HepG2 (cell line): Measurements from ENCODE around the gene KRT6C. TPM values are rescaled to one million over a fixed set of nuclear protein-coding genes. Genes with fewer than 3 reads are reported as not detected.

Experiments used
- ATAC-seq: fragments of 200-7000 bp; cut with Tn5 transposase; 3 replicates; pipeline ENCODE4 v1.9.1; 2020; ENCODE audit warnings: mild to moderate bottlenecking, moderate library complexity
- BruUV-seq: library from RNA; stranded (reverse); fragments of 400-500 nt; replicated peaks from 2 replicates; lab custom pipeline; 2021; lab: Mats Ljungman, UMichigan
- CTCF ChIA-PET: fragments of 300-600 bp; formaldehyde crosslinking; extraction: SDS; loops from one replicate; lab custom pipeline; 2021; ENCODE audit warnings: low total read pairs, inconsistent platforms, low intra/inter-chr PET ratio; lab: Yijun Ruan, JAX
- POLR2A ChIA-PET: fragments of 350-600 bp; sonication (Branson Sonifier 250); formaldehyde crosslinking; loops from one replicate; lab custom pipeline; 2020; ENCODE audit warnings: antibody characterized with exemption, inconsistent platforms; lab: Yijun Ruan, JAX
- DNase-seq: peaks from one replicate; pipeline ENCODE4 v3.0.0-alpha.2; 2015; ENCODE audit warnings: low spot score
- FAIRE-seq: peaks from 3 replicates; lab custom pipeline; 2011; peaks lifted over from hg19 to GRCh38; lab: Jason Lieb, UNC
- H2AFZ ChIP-seq: one replicate; pipeline ENCODE4 v1.6.1; 2011; ENCODE audit warnings: low read length, inconsistent platforms
- H3K27ac ChIP-seq: fragments of 300-600 bp; 3 replicates; pipeline ENCODE4 v1.8.0; 2011; ENCODE audit warnings: mixed run types, mild to moderate bottlenecking, mixed read lengths, low read length, inconsistent platforms; ENCODE audit not compliant: insufficient read depth; ENCODE audit errors: extremely low read length
- H3K27me3 ChIP-seq, 2 experiments: fragments of 200-600 bp in 1 of 2; 2 replicates in 1 of 2; 3 replicates in 1 of 2; pipeline versions ENCODE4 v1.6.0 to v1.8.0; 2011; ENCODE audit warnings: low read length in 2 of 2, mild to moderate bottlenecking in 2 of 2, moderate library complexity in 2 of 2, inconsistent platforms in 1 of 2; ENCODE audit not compliant: insufficient read depth in 2 of 2, control insufficient read depth in 1 of 2
- H3K36me3 ChIP-seq, 2 experiments: fragments of 200-600 bp in 1 of 2; replicated peaks in 1 of 2; 2 replicates in 1 of 2; 3 replicates in 1 of 2; pipeline versions ENCODE4 v1.5.1 to v1.8.0; 2011; ENCODE audit warnings: low read length in 2 of 2, inconsistent platforms in 1 of 2; ENCODE audit not compliant: insufficient read depth in 2 of 2, control insufficient read depth in 1 of 2
- H3K4me1 ChIP-seq: 2 replicates; pipeline ENCODE4 v1.5.1; 2012; ENCODE audit warnings: low read length, inconsistent platforms; ENCODE audit not compliant: insufficient read depth
- H3K4me2 ChIP-seq: 2 replicates; pipeline ENCODE4 v1.6.0; 2011; ENCODE audit warnings: low read depth, low read length, inconsistent platforms
- H3K4me3 ChIP-seq, 3 experiments: fragments of 200-600 bp in 1 of 3; sonication (generic), shearing (Covaris generic) in 1 of 3; replicated peaks in 1 of 3; 2 replicates each; pipeline ENCODE4 v1.5.1; 2011 to 2016; ENCODE audit warnings: low read length in 3 of 3, inconsistent platforms in 2 of 3, low read depth in 2 of 3, mild to moderate bottlenecking in 2 of 3, control low read depth in 1 of 3, mixed read lengths in 1 of 3; ENCODE audit not compliant: insufficient read depth in 1 of 3
- H3K79me2 ChIP-seq: one replicate; pipeline ENCODE4 v1.6.1; 2011; ENCODE audit warnings: low read length, inconsistent platforms; ENCODE audit not compliant: insufficient read depth
- H3K9ac ChIP-seq: 2 replicates; pipeline ENCODE4 v1.6.0; 2011; ENCODE audit warnings: mild to moderate bottlenecking, low read depth, low read length, inconsistent platforms; ENCODE audit not compliant: insufficient read depth
- H3K9me3 ChIP-seq: 2 replicates; pipeline ENCODE4 v1.5.1; 2012; ENCODE audit warnings: mild to moderate bottlenecking, low read length
- H4K20me1 ChIP-seq: 2 replicates; pipeline ENCODE4 v1.6.0; 2011; ENCODE audit warnings: inconsistent platforms, mild to moderate bottlenecking, low read length, moderate library complexity; ENCODE audit not compliant: insufficient read depth
- HES4 ChIP-seq: sonication (generic); formaldehyde crosslinking; IDR thresholded peaks from 2 replicates; pipeline ENCODE4 v1.9.0; 2021; ENCODE audit warnings: mild to moderate bottlenecking, missing genetic modification reagents, borderline replicate concordance
- HNRNPLL ChIP-seq: fragments of 200-400 bp; formaldehyde crosslinking; IDR thresholded peaks from 2 replicates; pipeline ENCODE4 v1.6.1; 2017; ENCODE audit warnings: mild to moderate bottlenecking, low read depth, low read length; ENCODE audit not compliant: poor library complexity, severe bottlenecking
- NFE2L2 ChIP-seq: fragments of 150-350 bp; IDR thresholded peaks from 2 replicates; pipeline ENCODE4 v1.6.1; 2014; ENCODE audit warnings: low read length
- RFXAP ChIP-seq: sonication (generic); formaldehyde crosslinking; IDR thresholded peaks from 2 replicates; pipeline ENCODE4 v1.4.0; 2020; ENCODE audit warnings: missing genetic modification reagents, borderline replicate concordance
- SMAD3 ChIP-seq: sonication (generic); formaldehyde crosslinking; IDR thresholded peaks from 2 replicates; pipeline ENCODE4 v1.4.0; 2020; ENCODE audit warnings: missing genetic modification reagents
- SRY ChIP-seq: sonication (generic); formaldehyde crosslinking; IDR thresholded peaks from 2 replicates; pipeline ENCODE4 v1.8.0; 2022; ENCODE audit warnings: mild to moderate bottlenecking, missing genetic modification reagents
- ZFP90 ChIP-seq: sonication (generic); formaldehyde crosslinking; IDR thresholded peaks from 2 replicates; pipeline ENCODE4 v1.8.0; 2022; ENCODE audit warnings: missing genetic modification reagents, mild to moderate bottlenecking, inconsistent platforms, borderline replicate concordance
- ZNF17 ChIP-seq: sonication (generic); formaldehyde crosslinking; IDR thresholded peaks from 2 replicates; pipeline ENCODE4 v1.5.0; 2020; ENCODE audit warnings: mild to moderate bottlenecking, missing genetic modification reagents
- ZNF207 ChIP-seq: fragments of 450-650 bp; IDR thresholded peaks from 2 replicates; pipeline ENCODE4 v1.6.1; 2016; ENCODE audit warnings: antibody characterized with exemption, borderline replicate concordance
- WGBS: methylation state at CpG from one replicate; pipeline ENCODE4 v1.1.6; 2017; ENCODE audit warnings: low lambda C conversion rate; 5-methylcytosine and 5-hydroxymethylcytosine counted together
- in situ Hi-C: cut with HindIII; loops from 2 replicates; pipeline ENCODE4 v1.10.0; 2017; ENCODE audit warnings: low pct_unique_long_range_greater_than_20kb; ENCODE audit not compliant: extremely low pct_ligation_motif_present
- intact Hi-C: fragments of 100-400 bp; cut with micrococcal nuclease; formaldehyde crosslinking; loops from one replicate; pipeline ENCODE4 v1.10.0; 2022; ENCODE audit not compliant: unreplicated experiment
- polyA plus RNA-seq, 8 experiments: library from polyadenylated mRNA; depleted of rRNA in 3 of 8; stranded (reverse) in 7 of 8; unstranded in 1 of 8; fragments of >200 nt; fragmentation: Illumina TruSeq in 4 of 8; extraction: Trizol in 4 of 8; gene quantifications; 2 replicates each; pipeline versions ENCODE4 v1.2.1 to v1.2.3, GENCODE V29; 2011 to 2016; ENCODE audit warnings: low read depth in 4 of 8, missing spikeins in 1 of 8, mixed read lengths in 1 of 8; ENCODE audit not compliant: insufficient read depth in 1 of 8
- total RNA-seq, 5 experiments: library from RNA; depleted of rRNA; stranded (reverse); fragments of >200 nt; fragmentation: Illumina TruSeq; extraction: Trizol; gene quantifications; 2 replicates each; pipeline ENCODE4 v1.2.3, GENCODE V29; 2016; ENCODE audit warnings: low read depth in 1 of 5
- TF ChIP-seq, protein P1 (sequence below): sonication (generic); formaldehyde crosslinking; IDR thresholded peaks from one replicate; pipeline ENCODE4 v1.5.1; 2020; ENCODE audit warnings: mild to moderate bottlenecking, missing genetic modification reagents; ENCODE audit errors: not compliant biosample characterization
- TF ChIP-seq, protein P2 (sequence below): IDR thresholded peaks from 2 replicates; pipeline ENCODE4 v1.6.1; 2012; ENCODE audit warnings: low read depth, low read length, improper control_type of control experiment

KRT6C gene
- total and polyA plus RNA-seq, 2 of the 13 experiments (the other 11 are each of a cell fraction or from before 2014, with no cell fraction given): 0.03 TPM; not detected in 1

DNA sequence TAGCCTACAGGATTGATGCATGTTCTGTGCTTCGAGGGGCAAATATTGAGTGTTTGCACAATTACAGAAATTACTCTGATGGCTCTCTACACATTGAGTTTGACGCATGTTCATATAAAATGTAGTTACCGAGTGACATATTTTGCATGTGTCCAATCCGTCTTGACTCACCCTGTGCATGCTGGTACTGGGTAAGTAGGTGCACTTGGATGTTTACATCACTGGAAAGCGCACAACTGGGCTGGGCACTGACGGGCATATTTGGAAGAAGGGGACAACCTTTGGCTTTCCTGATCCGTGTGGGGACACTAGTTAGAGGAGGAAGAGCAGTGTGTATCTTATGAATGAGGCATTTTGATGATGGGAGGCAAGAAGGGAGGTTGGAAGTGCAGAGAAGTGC lies 24.4 kb upstream of the KRT6C start (continued):
- TF ChIP-seq, protein P1, sequence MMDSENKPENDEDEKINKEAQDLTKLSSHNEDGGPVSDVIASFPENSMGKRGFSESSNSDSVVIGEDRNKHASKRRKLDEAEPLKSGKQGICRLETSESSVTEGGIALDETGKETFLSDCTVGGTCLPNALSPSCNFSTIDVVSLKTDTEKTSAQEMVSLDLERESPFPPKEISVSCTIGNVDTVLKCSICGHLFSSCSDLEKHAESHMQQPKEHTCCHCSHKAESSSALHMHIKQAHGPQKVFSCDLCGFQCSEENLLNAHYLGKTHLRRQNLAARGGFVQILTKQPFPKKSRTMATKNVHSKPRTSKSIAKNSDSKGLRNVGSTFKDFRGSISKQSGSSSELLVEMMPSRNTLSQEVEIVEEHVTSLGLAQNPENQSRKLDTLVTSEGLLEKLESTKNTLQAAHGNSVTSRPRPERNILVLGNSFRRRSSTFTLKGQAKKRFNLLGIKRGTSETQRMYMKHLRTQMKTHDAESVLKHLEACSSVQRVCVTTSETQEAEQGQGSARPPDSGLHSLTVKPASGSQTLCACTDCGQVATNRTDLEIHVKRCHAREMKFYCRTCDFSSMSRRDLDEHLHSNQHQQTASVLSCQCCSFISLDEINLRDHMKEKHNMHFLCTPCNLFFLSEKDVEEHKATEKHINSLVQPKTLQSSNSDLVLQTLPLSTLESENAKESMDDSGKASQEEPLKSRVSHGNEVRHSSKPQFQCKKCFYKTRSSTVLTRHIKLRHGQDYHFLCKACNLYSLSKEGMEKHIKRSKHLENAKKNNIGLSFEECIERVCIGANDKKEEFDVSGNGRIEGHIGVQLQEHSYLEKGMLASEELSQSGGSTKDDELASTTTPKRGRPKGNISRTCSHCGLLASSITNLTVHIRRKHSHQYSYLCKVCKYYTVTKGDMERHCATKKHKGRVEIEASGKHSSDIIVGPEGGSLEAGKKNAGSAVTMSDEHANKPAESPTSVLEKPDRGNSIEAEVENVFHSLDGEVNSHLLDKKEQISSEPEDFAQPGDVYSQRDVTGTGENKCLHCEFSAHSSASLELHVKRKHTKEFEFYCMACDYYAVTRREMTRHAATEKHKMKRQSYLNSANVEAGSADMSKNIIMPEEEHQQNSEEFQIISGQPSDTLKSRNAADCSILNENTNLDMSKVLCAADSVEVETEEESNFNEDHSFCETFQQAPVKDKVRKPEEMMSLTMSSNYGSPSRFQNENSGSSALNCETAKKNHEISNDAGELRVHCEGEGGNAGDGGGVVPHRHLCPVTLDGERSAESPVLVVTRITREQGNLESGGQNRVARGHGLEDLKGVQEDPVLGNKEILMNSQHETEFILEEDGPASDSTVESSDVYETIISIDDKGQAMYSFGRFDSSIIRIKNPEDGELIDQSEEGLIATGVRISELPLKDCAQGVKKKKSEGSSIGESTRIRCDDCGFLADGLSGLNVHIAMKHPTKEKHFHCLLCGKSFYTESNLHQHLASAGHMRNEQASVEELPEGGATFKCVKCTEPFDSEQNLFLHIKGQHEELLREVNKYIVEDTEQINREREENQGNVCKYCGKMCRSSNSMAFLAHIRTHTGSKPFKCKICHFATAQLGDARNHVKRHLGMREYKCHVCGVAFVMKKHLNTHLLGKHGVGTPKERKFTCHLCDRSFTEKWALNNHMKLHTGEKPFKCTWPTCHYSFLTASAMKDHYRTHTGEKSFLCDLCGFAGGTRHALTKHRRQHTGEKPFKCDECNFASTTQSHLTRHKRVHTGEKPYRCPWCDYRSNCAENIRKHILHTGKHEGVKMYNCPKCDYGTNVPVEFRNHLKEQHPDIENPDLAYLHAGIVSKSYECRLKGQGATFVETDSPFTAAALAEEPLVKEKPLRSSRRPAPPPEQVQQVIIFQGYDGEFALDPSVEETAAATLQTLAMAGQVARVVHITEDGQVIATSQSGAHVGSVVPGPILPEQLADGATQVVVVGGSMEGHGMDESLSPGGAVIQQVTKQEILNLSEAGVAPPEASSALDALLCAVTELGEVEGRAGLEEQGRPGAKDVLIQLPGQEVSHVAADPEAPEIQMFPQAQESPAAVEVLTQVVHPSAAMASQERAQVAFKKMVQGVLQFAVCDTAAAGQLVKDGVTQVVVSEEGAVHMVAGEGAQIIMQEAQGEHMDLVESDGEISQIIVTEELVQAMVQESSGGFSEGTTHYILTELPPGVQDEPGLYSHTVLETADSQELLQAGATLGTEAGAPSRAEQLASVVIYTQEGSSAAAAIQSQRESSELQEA (CRISPR knock-in tag): no peak
- no peak for TF ChIP-seq SRY (CRISPR knock-in tag)
- no peak for TF ChIP-seq ZNF17
- TF ChIP-seq HES4: no peak

DNA sequence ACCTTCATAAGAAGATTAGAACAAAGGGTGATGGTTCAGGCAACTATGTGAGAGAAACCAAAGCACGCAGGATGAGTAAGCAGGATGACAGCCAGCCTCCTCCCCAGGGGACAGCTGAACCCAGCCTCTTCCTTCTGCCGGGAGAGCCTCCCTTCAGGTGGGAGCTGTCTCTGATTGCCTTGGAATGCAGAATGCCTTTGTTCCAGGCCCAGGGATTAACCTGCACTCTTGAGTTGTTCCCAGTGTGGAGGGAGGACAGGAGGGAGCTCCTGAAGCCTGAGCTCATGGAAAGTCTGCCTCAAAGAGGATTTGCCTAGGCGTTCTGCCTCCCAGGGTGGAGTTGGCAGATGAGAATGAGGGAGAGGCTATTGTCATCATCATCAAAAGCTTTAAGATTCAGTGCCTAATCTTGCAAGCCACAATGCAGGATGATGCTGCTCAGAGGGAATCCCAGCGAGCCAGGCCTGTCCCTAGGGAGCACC lies 23.0 kb upstream of the KRT6C start:
- WGBS: 0% methylated on average over 3 of the region's 4 CpGs

More for the DNA sequence above, 23.0 kb upstream of the KRT6C start:
- H3K4me2 ChIP-seq: no peak overlapping the region
- POLR2A ChIA-PET: no interaction called here
- no peak overlapping the region for H3K4me3 ChIP-seq
- DNase-seq: no peak
- H2AFZ ChIP-seq: no peak overlapping the region
- TF ChIP-seq ZFP90 (CRISPR knock-in tag): no peak
- no peak for TF ChIP-seq NFE2L2
- no peak for TF ChIP-seq ZNF207
- TF ChIP-seq, protein P2, sequence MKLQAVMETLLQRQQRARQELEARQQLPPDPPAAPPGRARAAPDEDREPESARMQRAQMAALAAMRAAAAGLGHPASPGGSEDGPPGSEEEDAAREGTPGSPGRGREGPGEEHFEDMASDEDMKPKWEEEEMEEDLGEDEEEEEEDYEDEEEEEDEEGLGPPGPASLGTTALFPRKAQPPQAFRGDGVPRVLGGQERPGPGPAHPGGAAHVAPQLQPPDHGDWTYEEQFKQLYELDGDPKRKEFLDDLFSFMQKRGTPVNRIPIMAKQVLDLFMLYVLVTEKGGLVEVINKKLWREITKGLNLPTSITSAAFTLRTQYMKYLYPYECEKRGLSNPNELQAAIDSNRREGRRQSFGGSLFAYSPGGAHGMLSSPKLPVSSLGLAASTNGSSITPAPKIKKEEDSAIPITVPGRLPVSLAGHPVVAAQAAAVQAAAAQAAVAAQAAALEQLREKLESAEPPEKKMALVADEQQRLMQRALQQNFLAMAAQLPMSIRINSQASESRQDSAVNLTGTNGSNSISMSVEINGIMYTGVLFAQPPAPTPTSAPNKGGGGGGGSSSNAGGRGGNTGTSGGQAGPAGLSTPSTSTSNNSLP: no peak
- no peak for TF ChIP-seq SMAD3 (CRISPR knock-in tag)
- TF ChIP-seq HNRNPLL: no peak
- TF ChIP-seq RFXAP (CRISPR knock-in tag): no peak
- H3K4me1 ChIP-seq: 0 out of 2 replicates have a peak, but pooled peaks cover 6% of the 10 kb centered on the region
- FAIRE-seq: no peak
- H3K9ac ChIP-seq: no peak overlapping the region
- in situ Hi-C loops (no loop called here), intact Hi-C loops (no loop called here)
- no peak overlapping the region for H3K27ac ChIP-seq
- no peaks in the 10 kb centered on the region for H3K79me2 ChIP-seq
- no TSS peak for BruUV-seq
- H3K9me3 ChIP-seq: no peaks in the 10 kb centered on the region
- CTCF ChIA-PET: no interaction called here
- H3K36me3 ChIP-seq: no peaks in the 10 kb centered on the region
- ATAC-seq: no peak
- peaks cover 3 to 12% of the 10 kb centered on the region in 2 experiments; a peak in 3 of 5 replicates for H3K27me3 ChIP-seq
- H4K20me1 ChIP-seq: no peaks in the 10 kb centered on the region
